Skeletal muscle tissue (tissue), 4 donors: ENCODE data around the gene NPAS2. TPM values are rescaled to one million over a fixed set of nuclear protein-coding genes. Genes with fewer than 3 reads are reported as not detected.
A peak's percentile ranks its signal among the peaks of the same experiment; 100 is the strongest.

Experiments used
- H3K27ac ChIP-seq: one replicate; pipeline ENCODE4 v1.7.0; 2013; ENCODE audit warnings: mild to moderate bottlenecking, low read depth, low read length, inconsistent platforms
- H3K27me3 ChIP-seq, 3 donors: one replicate each; pipeline ENCODE4 v1.7.0; 2013; ENCODE audit warnings: low read length in 3 of 3; ENCODE audit not compliant: control insufficient read depth in 3 of 3, insufficient read depth in 3 of 3
- H3K36me3 ChIP-seq, 3 donors: one replicate each; pipeline ENCODE4 v1.7.0; 2013; ENCODE audit warnings: low read length in 3 of 3; ENCODE audit not compliant: control insufficient read depth in 3 of 3, insufficient read depth in 3 of 3
- H3K4me1 ChIP-seq, 3 donors: one replicate each; pipeline ENCODE4 v1.7.0; 2013; ENCODE audit warnings: low read length in 3 of 3, mild to moderate bottlenecking in 3 of 3; ENCODE audit not compliant: control insufficient read depth in 3 of 3, insufficient read depth in 3 of 3
- H3K4me3 ChIP-seq, 3 donors: one replicate each; pipeline ENCODE4 v1.7.0; 2013; ENCODE audit warnings: low read length in 3 of 3
- H3K9ac ChIP-seq, 3 donors: one replicate each; pipeline ENCODE4 v1.7.0; 2013; ENCODE audit warnings: low read length in 3 of 3, mild to moderate bottlenecking in 3 of 3, moderate library complexity in 2 of 3, low read depth in 1 of 3
- H3K9me3 ChIP-seq, 3 donors: one replicate each; pipeline ENCODE4 v1.7.0; 2013; ENCODE audit warnings: low read length in 3 of 3; ENCODE audit not compliant: control insufficient read depth in 3 of 3
- total RNA-seq: library from RNA; depleted of rRNA; stranded (reverse); fragments of >200 nt; gene quantifications from one replicate; pipeline ENCODE4 v1.2.3, GENCODE V29; 2014
- donor health status: Osteomylitis.

The NPAS2 gene
- total RNA-seq, 1 donor from 2014 or later, result 7.8 TPM

DNA sequence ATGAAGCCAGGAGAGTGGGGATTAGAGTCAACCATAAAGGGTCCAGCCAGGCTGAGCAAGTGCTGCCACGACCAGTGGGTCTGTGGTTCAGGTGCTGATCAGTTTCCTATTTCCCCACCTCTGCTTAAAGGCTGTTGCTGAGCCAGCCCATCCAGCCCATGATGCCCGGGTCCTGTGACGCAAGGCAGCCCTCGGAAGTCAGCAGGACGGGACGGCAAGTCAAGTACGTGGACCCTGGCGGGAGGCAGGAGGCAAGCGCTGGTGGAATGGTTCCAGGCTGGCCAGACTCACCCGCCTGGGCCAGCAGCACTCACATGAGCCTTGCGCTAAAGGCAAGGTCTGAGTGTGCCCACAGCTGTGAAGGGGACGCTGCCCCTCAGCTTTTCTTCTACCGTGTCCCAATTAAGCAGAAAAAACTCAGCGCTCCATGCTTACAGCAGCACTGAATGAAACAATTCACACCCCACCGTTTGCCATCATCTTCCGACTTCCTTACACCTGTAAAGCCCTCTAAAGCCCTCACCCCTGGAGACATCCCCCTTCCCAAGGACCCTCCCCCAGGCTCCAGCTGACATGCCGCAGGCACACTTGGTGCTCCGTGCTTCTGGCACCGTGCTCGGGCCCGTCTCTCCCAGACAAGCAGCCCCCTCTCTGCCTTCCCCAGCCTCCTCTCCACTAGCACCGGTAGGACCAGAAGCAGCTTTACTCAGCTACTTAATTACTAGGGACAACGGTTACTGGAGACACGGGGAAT is 170.9 kb downstream of the NPAS2 start:
- Histone ChIP-seq H3K27me3 (no peaks in the 10 kb centered on the region), H3K4me3 (no peak overlapping the region), H3K9me3 (no peaks in the 10 kb centered on the region), H3K9ac (no peak overlapping the region), H3K27ac (no peak overlapping the region), H3K4me1 (no peaks in the 10 kb centered on the region), H3K36me3 (peaks cover 26 to 34% (median 27%) of the 10 kb centered on the region in 3 donors)

DNA sequence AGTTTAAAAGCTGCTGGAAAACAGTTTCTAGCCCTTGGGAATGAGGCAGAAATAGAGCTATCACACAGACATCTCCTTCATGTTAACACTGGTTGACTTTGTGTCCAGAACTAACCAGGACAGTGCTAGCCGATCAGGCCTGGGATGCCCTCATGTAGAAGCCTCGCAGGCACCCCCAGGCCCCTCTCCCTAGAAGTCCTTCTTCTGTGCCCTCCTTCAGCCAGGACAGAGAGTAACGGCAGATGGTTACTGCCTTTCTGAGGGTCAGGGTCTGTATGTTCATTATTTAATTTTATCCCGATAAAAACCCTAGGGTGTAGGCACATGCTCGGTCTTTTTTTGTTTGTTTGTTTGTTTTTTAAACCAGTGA is 171.4 kb downstream of the NPAS2 start:
- no peaks in the 10 kb centered on the region for H3K9me3 ChIP-seq
- H3K36me3 ChIP-seq, result peaks cover 26 to 34% (median 27%) of the 10 kb centered on the region in 3 donors
- no peak overlapping the region for H3K9ac ChIP-seq
- no peak overlapping the region for H3K27ac ChIP-seq
- no peaks in the 10 kb centered on the region for H3K4me1 ChIP-seq
- no peak overlapping the region for H3K4me3 ChIP-seq
- H3K27me3 ChIP-seq, result no peaks in the 10 kb centered on the region

DNA sequence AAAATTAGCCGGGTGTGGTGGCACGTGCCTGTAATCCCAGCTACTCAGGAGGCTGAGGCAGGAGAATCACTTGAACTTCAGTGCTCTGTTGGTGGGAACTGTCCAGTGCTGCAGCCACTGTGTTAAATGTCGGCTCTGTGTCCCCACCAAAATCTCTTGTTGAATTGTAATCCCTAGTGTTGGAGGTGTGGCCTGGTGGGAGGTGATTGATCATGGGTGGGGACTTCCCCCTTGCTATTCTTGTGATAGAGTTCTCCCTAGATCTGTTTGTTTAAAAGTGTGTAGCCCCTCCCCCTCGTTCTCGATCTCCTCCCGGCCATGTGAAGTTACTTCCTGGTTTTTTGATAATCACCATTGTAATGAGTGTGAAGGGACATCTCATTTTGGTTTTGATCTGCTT is 172.3 kb downstream of the NPAS2 start:
- Histone ChIP-seq H3K4me3 (no peak overlapping the region), H3K27me3 (no peaks in the 10 kb centered on the region), H3K4me1 (no peaks in the 10 kb centered on the region), H3K9me3 (no peaks in the 10 kb centered on the region), H3K36me3 (peaks cover 26 to 34% (median 27%) of the 10 kb centered on the region in 3 donors), H3K9ac (no peak overlapping the region), H3K27ac (no peak overlapping the region)

DNA sequence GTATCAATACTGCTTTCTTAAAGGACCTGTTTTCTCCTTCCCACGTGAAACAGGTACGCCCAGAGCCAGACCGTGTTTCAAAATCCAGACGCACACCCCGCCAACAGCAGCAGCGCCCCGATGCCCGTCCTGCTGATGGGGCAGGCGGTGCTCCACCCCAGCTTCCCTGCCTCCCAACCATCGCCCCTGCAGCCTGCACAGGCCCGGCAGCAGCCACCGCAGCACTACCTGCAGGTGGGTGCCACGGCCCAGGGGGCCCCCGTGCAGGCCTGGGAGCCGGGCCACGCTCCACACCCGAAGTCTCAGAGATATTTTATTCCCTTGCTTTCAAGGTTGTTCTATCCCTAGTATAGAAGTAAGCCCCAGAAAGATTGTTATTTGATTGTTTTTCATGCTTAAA is 173.4 kb downstream of the NPAS2 start:
- peaks cover 20 to 25% (median 21%) of the 10 kb centered on the region in 3 donors for H3K36me3 ChIP-seq
- no peaks in the 10 kb centered on the region for H3K27me3 ChIP-seq
- H3K9me3 ChIP-seq, result no peaks in the 10 kb centered on the region
- no peak overlapping the region for H3K9ac ChIP-seq
- no peak overlapping the region for H3K27ac ChIP-seq
- no peak overlapping the region for H3K4me3 ChIP-seq
- H3K4me1 ChIP-seq, result no peaks in the 10 kb centered on the region

DNA sequence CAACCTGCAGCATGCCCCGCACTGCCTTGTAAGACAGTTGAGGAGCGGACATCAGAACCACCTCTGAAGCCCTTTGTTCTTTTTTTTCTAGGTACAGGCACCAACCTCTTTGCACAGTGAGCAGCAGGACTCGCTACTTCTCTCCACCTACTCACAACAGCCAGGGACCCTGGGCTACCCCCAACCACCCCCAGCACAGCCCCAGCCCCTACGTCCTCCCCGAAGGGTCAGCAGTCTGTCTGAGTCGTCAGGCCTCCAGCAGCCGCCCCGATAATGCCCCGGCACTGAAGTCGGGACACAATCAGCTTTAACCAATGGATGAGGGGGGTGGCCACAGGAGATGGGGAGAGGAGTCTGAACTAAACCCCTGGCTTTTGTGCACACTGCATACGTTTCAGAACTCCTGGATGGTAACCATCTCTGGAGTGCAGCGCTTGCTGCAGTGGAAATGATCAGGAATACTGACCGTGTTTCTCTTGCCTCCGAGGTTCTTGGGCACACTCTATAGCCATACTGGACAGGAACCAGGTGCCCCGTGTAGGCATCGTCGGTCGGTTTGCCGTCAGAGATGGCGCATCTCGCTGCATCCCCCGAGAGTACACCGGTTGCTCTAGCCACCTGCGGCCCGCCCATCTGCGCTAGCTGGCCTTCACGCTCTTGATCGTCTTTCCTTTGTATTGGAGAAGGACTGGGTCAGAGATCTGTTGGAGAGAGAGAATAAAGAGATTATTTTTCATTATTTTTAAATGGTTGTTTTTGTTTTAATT is 175.6 kb downstream of the NPAS2 start:
- Histone ChIP-seq H3K36me3 (peaks cover 18 to 24% (median 18%) of the 10 kb centered on the region in 3 donors), H3K4me3 (no peak overlapping the region), H3K27ac (no peak overlapping the region), H3K27me3 (no peaks in the 10 kb centered on the region), H3K4me1 (no peaks in the 10 kb centered on the region), H3K9ac (no peak overlapping the region), H3K9me3 (no peaks in the 10 kb centered on the region)

DNA sequence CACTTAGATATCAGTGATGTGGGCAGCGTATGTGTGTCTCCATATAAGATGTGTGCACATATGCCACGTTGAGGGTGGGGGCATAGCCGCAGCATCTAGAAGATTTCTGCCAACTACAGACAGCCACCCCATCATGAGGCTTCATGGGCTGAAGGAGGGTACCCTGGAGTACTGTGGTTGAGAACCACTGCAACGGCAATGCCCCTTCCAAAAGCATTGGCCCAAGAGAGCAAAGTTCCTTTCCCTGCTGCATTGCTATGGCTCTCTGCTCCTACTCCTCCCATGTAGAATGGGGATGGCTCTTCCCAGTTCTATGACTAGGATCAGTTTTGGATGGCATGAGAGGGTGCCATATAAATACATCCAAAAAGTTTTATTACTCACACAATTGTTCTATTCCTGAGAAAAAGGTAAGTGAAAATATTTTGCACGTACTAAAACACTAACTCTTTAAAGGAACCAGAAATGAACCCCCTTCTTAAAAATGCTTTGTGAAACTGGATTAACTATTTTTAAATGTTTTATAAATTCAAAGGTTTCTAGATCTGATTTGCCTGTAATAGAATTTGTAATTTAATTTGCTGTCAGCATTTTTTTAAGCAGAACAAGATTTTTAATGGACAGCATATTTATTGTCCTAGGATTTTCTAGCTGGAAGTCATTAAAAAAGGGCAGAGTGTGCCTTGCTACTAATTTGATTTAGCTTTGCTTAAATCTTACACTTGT is 177.7 kb downstream of the NPAS2 start:
- H3K4me3 ChIP-seq, result no peak overlapping the region
- H3K4me1 ChIP-seq, result peaks cover 6 to 8% (median 7%) of the 10 kb centered on the region in 3 donors
- no peak overlapping the region for H3K9ac ChIP-seq
- no peaks in the 10 kb centered on the region for H3K27me3 ChIP-seq
- no peak overlapping the region for H3K27ac ChIP-seq
- no peaks in the 10 kb centered on the region for H3K9me3 ChIP-seq
- peaks cover 11 to 18% (median 15%) of the 10 kb centered on the region in 3 donors for H3K36me3 ChIP-seq

DNA sequence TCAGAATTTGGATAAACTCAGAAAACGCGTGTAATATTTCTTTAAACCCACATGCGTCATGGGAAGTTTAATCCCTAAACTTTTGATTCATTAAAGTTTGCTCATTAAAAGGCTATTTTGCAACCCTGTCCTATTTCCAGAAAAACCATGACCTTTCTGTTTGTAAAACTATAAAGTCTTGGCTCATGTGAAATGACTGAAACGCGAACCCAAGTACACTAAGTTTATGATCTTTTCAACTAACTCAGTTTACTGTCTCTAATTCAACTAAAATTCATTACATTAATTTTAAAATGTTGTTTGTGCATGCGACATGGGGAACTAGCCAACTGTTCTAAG is 178.3 kb downstream of the NPAS2 start:
- Histone ChIP-seq H3K27me3 (no peaks in the 10 kb centered on the region), H3K27ac (no peak overlapping the region), H3K36me3 (peaks cover 11 to 18% (median 15%) of the 10 kb centered on the region in 3 donors), H3K4me1 (peaks cover 11 to 13% (median 13%) of the 10 kb centered on the region in 3 donors), H3K4me3 (no peak overlapping the region), H3K9me3 (no peaks in the 10 kb centered on the region), H3K9ac (no peak overlapping the region)

DNA sequence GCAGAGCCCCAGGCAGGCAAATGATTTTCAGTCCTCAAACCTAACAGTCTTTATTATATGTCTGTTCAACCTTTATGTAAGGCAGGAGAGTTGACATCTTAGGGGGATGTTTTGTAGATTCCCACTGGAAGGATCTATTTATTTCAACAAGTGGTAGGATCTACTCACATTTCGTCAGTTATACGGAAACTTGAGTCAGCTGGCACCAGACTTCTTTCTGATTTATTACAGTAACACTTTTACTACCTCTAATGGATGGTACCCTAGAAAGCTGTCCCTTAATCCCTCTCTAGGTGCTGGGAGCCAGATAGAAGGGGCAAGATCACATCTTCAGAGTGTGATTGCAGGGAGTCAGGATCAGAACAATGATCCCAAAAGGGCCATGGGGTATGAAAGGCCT is 180.1 kb downstream of the NPAS2 start:
- Histone ChIP-seq H3K36me3 (peaks cover 16 to 21% (median 21%) of the 10 kb centered on the region in 3 donors), H3K4me3 (no peak overlapping the region), H3K27ac (no peak overlapping the region), H3K9ac (no peak overlapping the region), H3K27me3 (no peaks in the 10 kb centered on the region), H3K9me3 (no peaks in the 10 kb centered on the region), H3K4me1 (peaks cover 14 to 25% (median 22%) of the 10 kb centered on the region in 3 donors)

DNA sequence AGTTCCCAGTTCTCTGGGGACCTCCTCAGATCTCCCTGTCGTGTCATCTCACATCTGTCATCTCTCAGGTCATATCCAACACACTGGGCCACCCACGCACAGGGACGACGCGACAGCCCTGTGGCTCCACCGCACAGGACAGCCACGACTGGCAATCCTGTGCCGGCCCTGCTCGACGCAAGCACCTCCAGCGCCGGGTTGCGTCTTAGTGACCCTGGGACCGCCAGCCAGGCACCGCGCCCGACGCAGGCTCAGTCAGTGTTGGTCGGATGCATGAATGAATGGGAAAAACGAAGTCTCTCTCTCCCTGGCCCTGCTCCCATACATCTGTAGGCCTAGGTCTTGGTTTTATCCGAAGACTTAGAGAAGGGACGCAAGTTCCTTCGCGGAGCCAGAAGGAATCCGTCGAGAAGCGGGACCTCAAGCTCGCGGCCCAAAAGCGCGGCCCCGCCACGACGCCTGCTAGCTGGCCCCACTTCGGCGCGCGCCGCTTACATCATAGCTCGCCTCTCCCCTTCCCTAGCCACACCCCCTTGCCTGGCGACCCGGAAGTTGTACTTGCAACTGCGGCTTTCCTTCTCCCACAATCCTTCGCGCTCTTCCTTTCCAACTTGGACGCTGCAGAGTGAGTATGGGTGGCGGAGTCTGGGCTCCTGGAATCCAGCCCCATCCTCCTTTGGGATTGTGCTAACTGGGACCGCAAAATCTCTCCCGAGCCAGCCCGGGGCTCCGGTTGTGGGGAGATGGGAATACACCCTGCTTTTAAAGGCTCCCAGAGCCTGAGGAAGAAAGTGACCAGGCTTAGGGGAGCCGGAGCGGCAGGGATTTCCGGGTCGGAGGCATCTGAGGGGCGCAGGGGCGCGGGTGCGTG is 182.0 kb downstream of the NPAS2 start, which contains the start of gene RPL31:
Gene RPL31, plus strand, starts transcription at position 599 of the 871 bp plus-strand sequence. CDS start 413 bp downstream, outside the sequence.
- Histone ChIP-seq H3K4me3 (peak within 1 kb of the TSS; percentile 92 to 95 (median 95)), H3K4me1 (peaks cover 14 to 25% (median 22%) of the 10 kb centered on the region in 3 donors), H3K36me3 (peaks cover 27 to 36% (median 35%) of the 10 kb centered on the region in 3 donors), H3K9ac (peak within 1 kb of the TSS; percentile 78 to 96 (median 93)), H3K27me3 (no peaks in the 10 kb centered on the region), H3K9me3 (no peaks in the 10 kb centered on the region), H3K27ac (peak within 1 kb of the TSS; percentile 83)
